HG03439 (cell line): Measurements from ENCODE around the gene PDIA6.
"Not testable (repeated sequence)": the region's sequence is repeated elsewhere in the genome, so short reads cannot be mapped to it uniquely, and the experiment has no call there.

ENCODE experiments used
- ATAC-seq: cut with Tn5 transposase; IDR thresholded peaks from one replicate; pipeline ENCODE4 v1.9.1; 2021; ENCODE audit warnings: mild to moderate bottlenecking, moderate library complexity; ENCODE audit not compliant: unreplicated experiment

Gene PDIA6

DNA sequence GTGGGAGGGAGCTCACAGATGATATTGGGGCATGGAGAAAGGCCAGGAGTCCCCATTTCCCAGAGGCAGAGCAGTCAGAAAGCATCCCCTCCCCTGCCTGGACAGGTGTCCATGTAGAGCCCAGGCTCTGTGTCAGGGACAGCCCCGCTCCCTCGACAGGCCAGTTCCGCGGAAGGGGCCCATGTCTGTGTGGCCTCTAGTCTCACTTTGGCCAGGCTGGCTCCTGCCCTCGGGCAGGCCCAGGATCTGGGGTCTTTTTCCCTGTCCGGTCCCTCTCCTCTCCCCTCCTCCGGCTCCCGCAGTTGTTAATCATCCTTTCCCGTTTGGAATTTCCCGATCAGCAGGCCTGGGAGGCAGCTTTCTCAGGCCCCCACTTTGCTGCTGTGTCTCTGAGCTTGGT is 20.4 kb upstream of the PDIA6 start:
- no peak for ATAC-seq

DNA sequence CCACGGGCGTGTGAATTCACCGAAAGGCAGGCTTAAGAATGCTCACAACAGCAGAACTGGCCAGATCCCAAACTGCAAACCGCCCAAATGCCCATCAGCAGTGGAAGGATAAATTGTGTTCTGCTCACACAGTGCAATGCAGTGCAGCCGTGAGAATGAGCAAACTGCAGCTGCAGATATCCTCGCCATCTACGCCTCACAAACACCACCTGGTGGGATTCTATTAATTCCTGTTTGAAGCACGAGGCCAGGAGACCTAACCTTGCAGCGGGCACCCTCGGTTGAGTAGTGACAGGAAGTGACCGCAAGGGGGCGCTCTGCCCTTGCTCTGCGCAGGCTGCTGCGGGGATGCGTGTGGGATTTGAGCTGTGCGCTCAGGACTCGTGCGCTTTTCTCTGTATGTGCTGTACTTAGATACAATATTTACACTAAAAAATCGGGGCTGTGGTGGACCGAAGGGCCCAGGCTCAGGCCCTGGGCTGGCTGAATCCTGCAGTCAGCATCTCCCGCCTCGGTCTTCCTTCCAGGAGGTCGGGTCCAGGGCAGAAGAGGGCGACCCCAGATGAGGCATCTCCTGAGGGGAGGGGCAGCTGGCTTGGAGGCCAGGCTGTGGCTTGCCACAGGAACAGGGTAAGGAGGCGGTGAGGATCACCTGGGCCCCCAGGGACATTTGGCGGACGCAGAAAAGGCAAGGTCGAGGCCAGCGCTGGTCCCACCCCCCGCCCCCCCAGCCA is 19.8 kb upstream of the PDIA6 start:
- ATAC-seq: peak; percentile 74

DNA sequence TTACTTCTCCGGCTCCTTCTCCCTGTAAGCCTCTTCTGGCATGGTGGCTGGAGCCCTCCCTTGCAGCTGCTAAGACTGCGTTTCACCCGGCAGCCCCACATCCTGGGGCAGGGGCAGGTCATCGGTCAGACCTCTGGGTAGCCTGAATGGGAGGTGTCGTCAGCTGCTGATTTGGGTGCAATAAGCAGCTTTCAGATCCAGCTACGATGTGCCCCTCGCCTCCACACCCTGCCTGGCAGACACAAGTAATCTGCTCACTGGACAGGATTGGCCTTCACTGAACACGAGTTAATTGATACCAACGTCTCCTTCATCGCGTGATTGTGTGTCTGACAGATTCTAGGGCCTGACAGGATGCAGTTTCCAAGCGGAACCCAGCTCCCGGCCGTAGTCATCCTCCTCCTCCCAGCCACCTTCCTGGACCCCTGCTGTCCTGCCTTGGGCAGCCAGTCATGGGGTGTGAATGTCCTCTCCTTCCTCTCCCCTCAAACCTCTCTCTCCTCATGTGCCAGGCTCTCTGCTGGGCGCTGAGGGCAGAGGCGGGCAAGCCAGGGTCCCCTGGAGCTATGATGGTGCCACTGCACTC is 18.9 kb upstream of the PDIA6 start:
- ATAC-seq: no peak

DNA sequence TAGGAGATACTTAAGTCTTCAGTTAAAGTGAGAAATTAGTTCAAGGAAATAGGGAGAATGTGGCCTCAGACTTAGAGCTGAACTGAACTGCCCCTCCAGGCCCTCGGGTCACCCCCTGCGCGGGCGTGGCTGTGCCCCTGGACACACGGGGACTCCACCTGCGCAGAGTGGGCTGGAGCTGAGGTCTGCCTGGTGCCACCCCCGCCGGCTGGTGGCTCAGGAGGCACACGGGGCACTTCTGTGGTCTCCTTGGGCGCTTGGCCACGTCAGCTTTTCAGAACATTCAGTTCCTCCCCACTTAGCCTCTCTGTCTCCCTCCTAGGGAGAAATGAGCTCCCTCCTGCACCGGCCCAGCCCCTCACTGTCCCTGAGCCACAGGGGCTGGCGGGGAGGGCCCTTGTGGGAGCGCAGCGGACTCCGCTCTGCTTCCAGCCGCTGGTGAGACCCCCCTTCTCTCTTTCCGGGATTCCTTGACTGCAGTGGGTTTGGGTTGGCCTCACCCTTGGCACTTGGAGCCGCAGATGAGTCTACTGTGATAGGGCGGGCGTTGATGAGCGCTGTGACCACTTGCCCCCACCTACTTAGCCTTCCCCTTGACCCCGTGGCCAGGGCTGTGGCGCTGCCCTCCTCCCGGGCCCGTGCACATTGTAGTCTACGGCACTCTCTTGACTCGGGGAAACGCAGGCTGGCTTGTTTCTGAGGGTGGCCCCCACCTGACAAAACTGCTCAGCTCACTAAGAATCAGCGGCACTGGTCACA is 18.2 kb upstream of the PDIA6 start:
- ATAC-seq: no peak

DNA sequence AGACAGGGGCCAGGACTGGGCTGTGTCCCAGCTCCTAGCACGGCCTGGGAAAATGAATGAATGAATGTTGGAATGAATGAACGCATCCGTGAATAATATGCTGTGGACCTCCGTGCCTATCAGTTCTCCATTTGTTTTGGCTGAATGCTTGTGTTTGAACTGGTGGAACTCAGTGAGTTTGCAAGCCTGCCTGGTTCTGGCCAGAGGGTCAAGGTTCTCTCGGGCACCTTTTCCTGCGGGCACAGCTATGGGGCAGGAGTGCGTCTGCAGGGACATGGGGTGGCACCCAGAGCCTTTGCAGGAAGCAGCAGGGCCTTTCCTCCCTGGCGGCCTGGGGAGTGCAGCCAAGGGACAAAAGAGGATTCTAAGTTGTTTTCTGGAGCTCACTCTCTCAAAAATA is 17.6 kb upstream of the PDIA6 start:
- ATAC-seq: no peak

DNA sequence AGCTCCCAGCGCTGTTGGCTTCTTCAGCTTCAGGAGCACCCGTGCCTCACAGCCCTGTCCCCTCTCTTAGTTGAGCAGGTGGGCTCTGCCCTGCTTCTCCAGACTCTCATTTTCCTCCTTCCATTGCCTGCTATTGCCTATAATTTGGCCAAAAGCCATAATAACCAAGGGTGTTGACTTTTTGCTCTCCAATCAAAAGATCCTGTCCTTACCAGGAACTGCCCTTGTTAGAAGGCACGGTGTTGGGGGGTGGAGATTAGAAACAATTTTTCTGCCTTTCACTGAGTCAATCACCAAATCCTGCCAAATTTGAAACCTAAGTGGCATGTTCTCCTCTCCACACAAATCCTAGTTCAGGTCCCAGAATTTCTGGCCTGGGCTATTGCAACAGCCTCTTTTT is 16.7 kb upstream of the PDIA6 start:
- ATAC-seq: no peak

DNA sequence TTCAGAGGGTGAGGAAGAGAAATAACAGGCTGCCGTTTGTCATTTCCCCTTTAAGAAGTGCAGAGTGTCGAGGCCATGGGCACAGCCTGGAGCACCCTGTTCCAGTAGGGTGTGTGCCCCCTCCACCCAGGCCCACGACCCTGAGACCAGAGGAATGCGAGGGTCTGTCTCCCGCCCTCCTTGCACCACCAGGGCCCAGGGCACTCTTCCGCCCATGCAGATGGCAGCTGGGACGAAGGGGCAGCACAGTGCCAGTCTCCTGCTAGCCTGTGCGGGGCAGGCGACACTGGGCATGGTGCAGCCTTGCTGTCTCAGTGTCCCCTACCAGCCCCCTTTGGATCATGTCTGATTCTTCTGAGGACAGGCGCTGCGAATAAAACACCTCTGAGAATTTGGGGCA is 15.8 kb upstream of the PDIA6 start:
- ATAC-seq: no peak

DNA sequence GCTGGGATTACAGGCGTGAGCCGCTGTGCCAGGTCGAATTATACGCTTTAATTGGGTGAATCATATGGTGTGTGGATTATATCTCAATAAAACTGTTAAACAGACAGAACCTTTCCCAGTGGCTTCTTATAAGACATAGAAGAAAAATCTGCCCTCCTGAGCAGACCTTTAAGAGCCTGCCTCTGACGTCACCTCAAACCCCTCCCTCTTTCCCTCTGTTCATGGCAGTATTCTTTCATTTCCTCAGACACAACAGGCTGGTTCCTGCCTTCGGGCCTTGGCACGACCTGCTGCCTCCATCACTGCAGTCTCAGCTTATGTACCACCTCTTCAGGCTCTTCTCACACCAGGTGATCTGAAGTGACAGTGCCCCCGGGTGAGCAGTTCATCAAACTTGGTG is 14.0 kb upstream of the PDIA6 start:
- ATAC-seq: no peak

DNA sequence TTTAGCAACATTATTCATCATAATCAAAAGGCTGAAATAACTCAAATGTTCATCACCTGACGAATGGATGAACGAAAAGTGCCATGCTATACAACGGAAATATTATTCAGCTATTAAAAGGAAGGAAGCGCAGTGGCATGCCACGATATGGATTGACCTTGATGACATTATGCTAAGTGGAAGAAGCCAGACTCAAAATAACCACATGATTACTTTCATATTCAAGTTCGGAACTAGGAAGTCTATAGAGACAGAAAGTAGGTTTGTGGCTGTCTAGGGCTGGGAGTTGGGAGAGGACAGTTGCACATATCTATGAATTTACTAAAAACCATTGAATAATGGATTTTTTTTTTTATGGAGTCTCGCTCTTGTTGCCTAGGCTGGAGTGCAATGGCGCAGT is 13.4 kb upstream of the PDIA6 start:
- no peak for ATAC-seq

DNA sequence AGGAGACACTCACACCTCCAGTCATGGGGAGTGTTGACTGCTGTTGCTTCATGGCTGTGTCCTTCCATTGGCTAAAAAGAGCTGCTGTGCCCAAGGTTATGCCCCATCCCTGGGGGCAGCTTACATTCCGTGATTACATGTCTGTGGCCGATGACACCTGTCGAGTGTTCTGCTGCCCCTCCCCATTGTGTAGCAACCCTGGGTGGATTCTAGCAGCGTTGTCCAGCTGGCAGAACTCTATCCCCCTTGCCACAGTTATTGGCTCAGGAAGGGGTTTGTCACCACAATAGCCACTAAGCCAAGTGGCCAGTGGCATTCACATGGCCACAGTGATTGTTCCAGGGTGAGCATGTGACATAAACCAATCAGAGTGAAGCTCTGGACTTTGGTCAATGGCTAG is 11.6 kb upstream of the PDIA6 start:
- ATAC-seq: no peak

DNA sequence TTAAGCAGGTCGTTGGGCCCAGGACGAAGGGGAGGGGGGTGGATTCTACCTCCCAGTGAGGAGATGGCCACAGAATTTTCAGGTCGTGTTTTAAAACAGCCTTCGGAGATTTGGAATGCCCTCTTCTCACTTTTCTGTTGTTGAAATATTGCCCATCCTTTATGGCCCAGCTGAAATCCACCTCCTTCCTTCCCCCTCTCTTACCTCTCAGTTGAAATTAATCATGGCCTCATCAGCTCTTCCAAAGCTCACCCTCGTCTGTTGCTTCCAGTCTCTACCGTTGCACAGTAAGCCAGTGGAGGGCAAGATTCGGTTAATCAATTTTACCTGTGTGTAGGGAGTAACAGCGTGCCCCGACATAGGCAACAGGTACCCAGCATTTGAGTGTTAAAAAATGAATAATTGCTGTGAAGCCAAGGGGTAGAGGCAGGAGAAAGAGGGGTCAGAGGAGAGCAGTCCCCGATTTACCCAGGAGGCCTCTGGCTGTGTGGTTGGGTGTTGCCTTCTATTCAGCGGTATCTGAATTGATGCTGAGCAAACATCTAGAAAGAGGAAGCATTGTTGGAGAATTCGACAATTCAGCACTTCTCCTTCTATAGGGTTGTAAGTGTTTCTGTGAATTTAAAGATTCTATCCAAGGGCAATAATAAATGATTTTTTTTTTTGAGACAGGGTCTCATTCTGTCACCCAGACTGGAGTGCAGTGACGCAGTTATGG is 8.6 kb upstream of the PDIA6 start:
- no peak for ATAC-seq

DNA sequence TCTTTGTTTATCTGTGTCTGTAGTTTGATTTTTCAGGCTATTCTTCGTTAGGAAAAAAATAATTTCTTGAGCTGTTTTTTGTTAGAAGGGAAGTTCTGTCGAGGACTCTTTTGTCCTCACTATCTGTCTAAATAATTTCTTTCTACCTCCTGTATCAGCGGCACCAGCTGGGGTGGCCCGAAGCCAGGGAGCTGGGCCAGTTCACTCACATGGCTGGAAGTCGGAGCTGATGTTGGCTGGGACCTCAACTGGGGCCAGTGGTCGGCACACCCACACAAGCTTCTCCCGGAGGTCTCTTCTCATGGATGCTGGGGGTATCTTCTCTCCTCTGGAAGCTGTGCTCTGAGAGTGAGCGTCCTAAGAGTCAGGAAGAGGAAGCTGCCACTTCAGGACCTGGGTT is 8.0 kb upstream of the PDIA6 start:
- ATAC-seq: no peak

DNA sequence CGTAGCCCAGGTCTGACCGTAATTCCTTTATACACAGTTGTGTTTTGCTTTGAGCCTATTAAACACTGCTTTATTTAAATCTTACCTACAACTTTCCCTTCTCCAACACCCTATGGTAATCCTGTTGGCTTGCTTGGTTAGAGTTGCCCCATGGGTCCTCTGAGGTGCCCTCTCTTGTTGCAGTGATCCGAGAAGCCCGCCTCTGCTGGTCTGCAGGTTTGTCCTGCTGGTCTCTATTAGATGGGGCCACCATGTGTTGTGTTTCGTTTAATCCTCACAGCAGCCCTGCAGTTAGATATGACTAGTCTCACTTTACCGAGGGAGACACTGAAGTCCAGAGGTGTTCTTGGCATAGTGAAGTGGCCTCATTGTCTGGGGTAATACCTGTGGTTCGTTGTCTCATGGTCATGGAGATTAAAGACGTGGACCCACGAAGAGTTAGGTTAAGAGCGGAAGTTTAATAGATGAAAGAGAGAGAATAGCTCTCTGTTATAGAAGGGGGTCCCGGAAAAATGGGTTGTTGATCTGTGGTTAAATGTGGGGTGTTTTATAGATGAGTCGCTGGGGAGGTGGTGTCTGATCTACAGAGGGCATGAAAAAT is 7.2 kb upstream of the PDIA6 start:
- ATAC-seq: no peak

DNA sequence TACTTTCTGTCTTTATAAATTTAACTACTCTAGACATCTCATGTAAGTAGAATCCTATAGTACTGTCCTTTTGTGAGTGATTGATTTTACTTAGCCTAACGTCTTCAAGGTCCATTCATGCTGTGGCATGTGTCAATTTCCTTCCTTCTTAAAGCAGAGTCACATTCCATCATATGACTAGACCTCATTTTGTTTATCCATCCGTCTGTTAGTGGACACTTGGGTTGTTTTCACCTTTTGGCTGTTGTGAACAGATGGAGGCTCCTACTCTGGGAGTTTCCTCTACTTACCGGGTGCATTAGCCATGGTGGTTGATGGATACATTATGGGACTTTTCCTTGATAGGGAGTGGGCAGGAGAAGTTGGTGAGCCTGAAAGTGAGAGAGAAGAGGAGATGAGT is 6.4 kb upstream of the PDIA6 start:
- ATAC-seq: no peak

DNA sequence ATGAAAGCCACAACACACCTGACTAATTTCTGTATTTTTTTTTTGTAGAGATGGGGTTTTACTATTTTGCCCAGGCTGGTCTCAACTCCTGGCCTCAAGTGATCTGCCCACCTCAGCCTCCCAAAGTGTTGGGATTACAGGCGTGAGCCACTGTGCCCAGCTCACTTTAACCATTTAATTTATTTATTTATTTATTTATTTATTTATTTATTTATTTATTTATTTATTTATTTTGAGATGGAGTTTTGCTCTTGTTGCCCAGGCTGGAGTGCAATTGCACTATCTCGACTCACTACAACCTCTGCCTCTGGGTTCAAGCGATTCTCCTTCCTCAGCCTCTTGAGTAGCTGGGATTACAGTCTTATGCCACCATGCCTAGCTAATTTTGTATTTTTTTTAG is 5.7 kb upstream of the PDIA6 start:
- ATAC-seq: not testable (repeated sequence)

DNA sequence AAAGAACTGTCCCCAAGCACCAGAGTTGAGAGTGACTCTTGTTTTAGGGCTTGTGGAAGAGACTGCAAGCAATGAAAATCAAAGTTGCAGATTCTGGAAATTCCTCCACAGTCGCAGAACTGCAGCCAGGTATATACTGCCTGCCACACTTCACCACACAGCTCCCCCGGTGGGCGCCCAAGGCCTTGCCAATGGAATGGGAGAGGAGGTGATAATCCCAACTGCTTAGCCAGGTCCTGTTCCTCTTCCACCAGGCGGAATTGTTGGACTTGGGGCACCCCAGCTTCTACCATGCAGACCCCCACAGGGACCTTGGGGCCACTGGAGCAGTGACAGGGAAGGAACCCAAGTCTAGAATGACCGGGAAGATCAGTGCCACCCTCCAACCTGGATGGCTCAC is 4.8 kb upstream of the PDIA6 start:
- ATAC-seq: no peak

DNA sequence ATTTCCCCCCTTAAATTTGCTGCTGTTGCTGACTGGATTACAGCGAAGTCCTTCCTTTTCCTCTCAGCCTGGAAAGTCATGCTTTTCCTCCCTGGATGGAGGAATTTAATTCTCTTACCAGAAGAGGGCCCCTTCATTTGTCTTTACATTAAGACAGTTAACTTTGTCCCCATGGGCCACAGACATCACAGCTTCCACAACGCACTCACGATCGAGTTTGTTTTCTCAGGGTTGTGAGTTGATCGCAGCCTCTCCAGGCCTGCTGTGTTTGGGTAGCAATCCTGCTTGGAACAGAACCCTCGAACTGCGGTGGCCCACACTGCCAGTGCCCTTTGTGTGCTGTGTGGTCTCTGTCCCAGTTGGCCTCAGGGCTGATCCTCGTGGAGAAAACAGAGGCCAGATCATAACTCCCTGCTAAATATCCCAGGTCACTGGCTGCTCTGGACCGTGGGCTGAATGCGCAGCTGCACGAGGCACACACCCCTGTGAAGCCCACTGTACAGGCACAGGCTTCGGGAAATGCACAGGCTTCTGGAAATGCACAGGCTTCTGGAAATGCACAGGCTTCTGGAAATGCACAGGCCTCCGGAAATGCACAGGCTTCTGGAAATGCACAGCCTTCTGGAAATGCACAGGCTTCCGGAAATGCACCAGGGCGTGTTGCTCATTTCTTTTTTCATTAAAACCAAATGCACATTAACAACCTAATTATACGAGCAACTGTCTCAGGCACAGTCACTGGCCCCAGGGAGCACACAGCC is 2.2 kb upstream of the PDIA6 start:
- ATAC-seq: no peak

DNA sequence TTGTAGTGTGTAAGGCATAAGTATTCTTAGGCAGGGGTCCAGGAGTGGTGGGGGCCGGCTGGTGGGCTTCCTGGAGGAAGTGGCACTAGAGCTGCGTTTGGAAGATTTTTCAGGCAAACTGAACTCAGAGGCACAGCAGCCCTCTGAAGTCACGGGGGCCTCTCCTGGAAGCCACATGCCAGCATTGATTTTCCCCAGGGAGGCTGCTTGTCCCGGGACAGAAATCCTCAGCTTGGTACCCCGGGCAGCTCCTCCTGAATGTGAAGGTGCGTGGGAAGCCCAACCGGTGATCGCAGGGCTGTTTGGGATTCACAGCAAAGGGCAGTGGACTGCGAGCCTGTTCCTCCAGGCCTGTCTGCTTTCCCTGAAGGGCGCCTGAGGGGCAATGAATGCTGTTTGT is 1.6 kb upstream of the PDIA6 start:
- no peak for ATAC-seq

DNA sequence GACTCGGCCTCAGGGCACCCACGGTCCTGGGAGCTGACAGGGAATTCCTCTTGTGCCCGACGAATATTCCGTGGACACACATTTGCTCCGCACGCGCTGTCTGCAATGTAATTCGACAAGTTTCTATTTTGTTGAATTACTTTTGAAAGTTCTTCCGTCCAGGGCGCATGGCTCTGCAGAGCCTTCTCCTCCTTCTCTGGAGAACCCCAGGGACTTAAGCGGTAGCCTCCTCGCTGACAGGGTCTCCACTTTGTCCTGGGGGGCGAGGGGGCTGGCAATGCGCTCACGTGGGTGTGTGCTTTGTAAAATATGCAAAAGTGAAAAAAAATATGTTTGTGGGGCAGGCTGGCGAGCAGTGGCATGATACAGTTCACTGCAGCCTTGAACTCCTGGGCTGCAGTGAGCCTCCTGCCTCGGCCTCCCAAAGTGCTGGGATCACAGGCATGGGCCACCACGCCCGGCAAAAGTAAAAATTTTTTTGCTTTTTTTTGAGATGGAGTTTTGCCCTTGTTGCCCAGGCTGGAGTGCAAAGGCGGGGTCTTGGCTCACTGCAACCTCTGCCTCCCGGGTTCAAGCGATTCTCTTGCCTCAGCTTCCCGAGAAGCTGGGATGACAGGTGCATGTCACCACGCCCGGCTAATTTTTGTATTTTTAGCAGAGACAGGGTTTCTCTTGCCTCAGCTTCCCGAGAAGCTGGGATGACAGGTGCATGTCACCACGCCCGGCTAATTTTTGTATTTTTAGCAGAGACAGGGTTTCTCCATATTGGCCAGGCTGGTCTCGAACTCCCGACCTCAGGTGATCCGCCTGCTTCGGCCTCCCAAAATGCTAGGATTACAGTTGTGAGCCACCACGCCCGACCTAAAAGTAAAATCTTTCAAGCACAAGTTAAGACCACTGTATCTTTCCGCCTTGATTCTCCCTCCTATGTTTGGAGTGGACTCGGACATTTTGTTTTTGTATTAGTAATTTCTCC is 866 bp upstream of the PDIA6 start:
- not testable (repeated sequence) for ATAC-seq
